ENCODE measurements around the gene RSBN1. TPM values are rescaled to one million over a fixed set of nuclear protein-coding genes. Genes with fewer than 3 reads are reported as not detected.

Gene RSBN1
- total and polyA plus RNA-seq, 5 experiments from 2014 or later, result 34.8 to 56.3 (median 39.1) TPM

- POLR2A ChIA-PET, result no interaction called here
- Mint-ChIP-seq H3K36me3 (peaks cover 18 to 67% (median 34%) of the 10 kb centered on the region in 3 donors), H3K4me3 (peak overlapping the region in 2 of 10 donors; percentile 30 to 50), H3K27me3 (no peaks in the 10 kb centered on the region), H3K27ac (peak overlapping the region in 9 of 10 donors; percentile 30 to 93 (median 70)), H3K4me1 (peaks cover 33 to 68% (median 64%) of the 10 kb centered on the region in 4 donors), H3K9me3 (no peaks in the 10 kb centered on the region)
- DNase-seq (no peak), ATAC-seq (peak; percentile 18 to 31)
Measured at GRCh38 chr1:113792986-113793385, 19.3 kb downstream of the RSBN1 start.

DNA sequence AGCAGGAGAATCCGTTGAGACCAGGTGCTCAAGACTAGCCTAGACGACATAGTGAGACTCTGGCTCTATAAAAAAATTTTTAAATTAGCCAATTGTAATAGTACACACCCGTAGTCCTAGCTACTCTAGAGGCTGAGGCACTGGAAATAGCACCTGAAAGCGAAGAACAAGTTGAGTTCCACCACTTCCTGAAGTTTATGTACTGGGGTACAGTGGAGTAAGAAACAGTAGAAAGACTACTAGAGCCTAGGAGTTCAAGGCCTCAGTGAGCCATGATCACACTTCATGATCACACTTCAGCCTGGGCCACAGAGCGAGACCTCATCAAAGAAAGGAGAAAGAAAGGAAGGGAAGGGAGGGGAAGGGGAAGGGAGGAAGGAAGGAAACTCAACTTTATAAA is 19.8 kb downstream of the RSBN1 start:
- Mint-ChIP-seq H3K4me1 (peaks cover 35 to 70% (median 67%) of the 10 kb centered on the region in 4 donors), H3K4me3 (peak overlapping the region in 8 of 10 donors; percentile 1 to 60 (median 48)), H3K36me3 (peaks cover 13 to 64% (median 36%) of the 10 kb centered on the region in 3 donors), H3K27me3 (no peaks in the 10 kb centered on the region), H3K27ac (peak overlapping the region; percentile 82 to 93 (median 88)), H3K9me3 (no peaks in the 10 kb centered on the region)
- ATAC-seq, result peak; percentile 71 to 85
- DNase-seq, result peak in 3 of 10 donors; percentile 2 to 22 (median 18)
- POLR2A ChIA-PET, result interaction anchor here (1.4 kb wide), 1 partner anchor 33 kb away, joined by 7 read pairs; the partner anchor contains the start of gene PHTF1

- Mint-ChIP-seq H3K27ac (peak overlapping the region in 9 of 10 donors; percentile 31 to 82 (median 70)), H3K27me3 (no peaks in the 10 kb centered on the region), H3K4me3 (no peak overlapping the region), H3K4me1 (peaks cover 42 to 83% (median 70%) of the 10 kb centered on the region in 4 donors), H3K36me3 (peaks cover 0 to 40% (median 17%) of the 10 kb centered on the region in 3 donors), H3K9me3 (no peaks in the 10 kb centered on the region)
- ATAC-seq (no peak), DNase-seq (no peak)
- POLR2A ChIA-PET, result interaction anchor here (1.7 kb wide), 1 partner anchor 22 kb away, joined by 4 read pairs; no protein-coding TSS in a partner anchor
Measured at GRCh38 chr1:113788802-113789201, 23.5 kb downstream of the RSBN1 start.

- no peaks in the 10 kb centered on the region for H3K9me3 Mint-ChIP-seq
- H3K27ac Mint-ChIP-seq, result peak overlapping the region in 5 of 10 donors; percentile 10 to 74 (median 58)
- H3K4me3 Mint-ChIP-seq, result no peak overlapping the region
- DNase-seq, result no peak
- peaks cover 0 to 32% (median 16%) of the 10 kb centered on the region in 3 donors for H3K36me3 Mint-ChIP-seq
- POLR2A ChIA-PET, result interaction anchor here (1.7 kb wide), 1 partner anchor 23 kb away, joined by 4 read pairs; no protein-coding TSS in a partner anchor
- no peak for ATAC-seq
- peaks cover 43 to 71% (median 65%) of the 10 kb centered on the region in 4 donors for H3K4me1 Mint-ChIP-seq
- H3K27me3 Mint-ChIP-seq, result no peaks in the 10 kb centered on the region
Measured at GRCh38 chr1:113787663-113788062, 24.6 kb downstream of the RSBN1 start.

GRCh38 chr1:113786069-113786468 is 26.2 kb downstream of the RSBN1 start:
- DNase-seq (no peak), ATAC-seq (no peak)
- Mint-ChIP-seq H3K4me1 (peaks cover 38 to 59% (median 51%) of the 10 kb centered on the region in 4 donors), H3K27ac (peak overlapping the region in 7 of 10 donors; percentile 46 to 79 (median 65)), H3K4me3 (no peak overlapping the region), H3K36me3 (peaks cover 0 to 30% (median 16%) of the 10 kb centered on the region in 3 donors), H3K9me3 (no peaks in the 10 kb centered on the region), H3K27me3 (no peaks in the 10 kb centered on the region)
- POLR2A ChIA-PET, result interaction anchor here (0.7 to 4.0 kb wide), 5 partner anchors 19 to 152 kb away, joined by 3 to 30 read pairs (median 3); partner anchors contain the start of gene RSBN1

- Mint-ChIP-seq H3K4me3 (peak overlapping the region; percentile 26 to 76 (median 69)), H3K9me3 (no peaks in the 10 kb centered on the region), H3K27me3 (no peaks in the 10 kb centered on the region), H3K36me3 (peaks cover 0 to 16% (median 6%) of the 10 kb centered on the region in 3 donors), H3K27ac (peak overlapping the region in 7 of 10 donors; percentile 35 to 95 (median 88)), H3K4me1 (peaks cover 25 to 46% (median 34%) of the 10 kb centered on the region in 4 donors)
- POLR2A ChIA-PET, result interaction anchor here (0.9 to 4.0 kb wide), 4 partner anchors 12 to 145 kb away, joined by 5 to 30 read pairs (median 6); partner anchors contain the start of genes HIPK1, PHTF1 and RSBN1
- DNase-seq (no peak), ATAC-seq (peak in 1 of 2 donors; percentile 5)
Measured at GRCh38 chr1:113784104-113784779, 28.0 kb downstream of the RSBN1 start.

DNA sequence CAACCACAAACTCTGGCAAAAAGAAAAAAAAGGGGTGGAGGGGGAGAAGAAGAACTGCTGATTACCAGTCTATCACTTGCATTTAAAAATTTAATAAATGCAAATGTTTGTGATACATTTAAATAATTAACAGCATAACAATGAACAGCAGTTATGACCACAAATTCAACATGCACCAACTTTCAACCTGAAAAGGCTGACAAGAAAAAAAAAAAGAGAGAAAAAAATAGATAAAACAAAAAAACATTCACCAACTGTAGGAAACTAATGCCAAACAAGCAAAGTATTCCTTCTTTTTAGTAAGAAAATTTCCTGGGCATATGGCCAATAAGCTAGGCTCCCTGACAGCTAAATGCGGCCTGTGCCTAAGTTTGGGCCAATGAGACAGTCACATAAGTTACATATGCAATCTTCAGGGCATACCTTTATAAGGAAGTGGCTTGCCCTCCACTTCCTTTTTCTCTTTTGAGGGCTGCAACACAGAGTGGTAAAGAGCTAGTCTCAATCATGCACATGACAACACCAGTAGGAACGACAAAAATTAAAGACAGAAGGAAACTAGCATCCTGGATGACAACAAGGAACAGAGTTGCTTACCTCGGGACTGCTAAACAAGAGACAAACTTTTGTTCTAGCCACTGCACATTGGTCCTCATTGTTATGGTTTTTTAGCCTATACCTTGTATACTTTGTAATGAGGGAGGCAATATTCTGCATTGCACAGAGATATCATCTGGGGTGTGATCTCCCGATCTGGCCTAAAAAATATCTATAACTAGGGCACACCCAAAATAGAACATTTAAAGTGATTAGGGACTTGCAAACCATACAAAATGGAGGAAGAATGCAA is 28.8 kb downstream of the RSBN1 start:
- peaks cover 28 to 47% (median 31%) of the 10 kb centered on the region in 4 donors for H3K4me1 Mint-ChIP-seq
- peak overlapping the region in 6 of 10 donors; percentile 65 to 95 (median 88) for H3K27ac Mint-ChIP-seq
- POLR2A ChIA-PET, result interaction anchor here (0.5 to 4.0 kb wide), 5 partner anchors 11 to 146 kb away, joined by 4 to 30 read pairs (median 5); partner anchors contain the start of genes HIPK1, PHTF1 and RSBN1
- H3K9me3 Mint-ChIP-seq, result peaks cover 0 to 5% (median 0%) of the 10 kb centered on the region in 9 donors
- no peaks in the 10 kb centered on the region for H3K27me3 Mint-ChIP-seq
- ATAC-seq (peak; percentile 97 to 99), DNase-seq (peak; percentile 7 to 77 (median 59))
- peak overlapping the region; percentile 26 to 76 (median 69) for H3K4me3 Mint-ChIP-seq
- peaks cover 4 to 14% (median 8%) of the 10 kb centered on the region in 3 donors for H3K36me3 Mint-ChIP-seq

DNA sequence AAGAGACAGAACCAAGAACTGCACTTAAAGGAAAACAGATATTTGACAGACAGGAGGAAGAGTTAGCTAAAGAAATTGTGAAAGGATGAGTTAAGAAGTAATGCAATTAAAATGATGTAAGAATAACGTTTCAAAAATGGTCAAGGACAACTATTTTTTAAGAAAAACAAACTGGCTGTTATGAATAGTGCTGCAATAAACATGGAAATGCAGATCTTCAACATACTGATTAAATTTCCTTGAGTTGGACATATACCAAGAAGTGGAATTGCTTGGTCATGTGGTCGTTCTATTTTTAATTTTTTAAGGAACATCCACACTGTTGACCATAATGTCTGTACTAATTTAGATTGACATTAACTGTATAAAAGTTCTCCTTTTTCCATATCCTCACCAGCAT is 29.9 kb downstream of the RSBN1 start:
- Mint-ChIP-seq H3K4me1 (peaks cover 20 to 42% (median 25%) of the 10 kb centered on the region in 4 donors), H3K27ac (peak overlapping the region in 3 of 10 donors; percentile 87 to 95 (median 88)), H3K9me3 (peaks cover 0 to 8% (median 0%) of the 10 kb centered on the region in 9 donors), H3K27me3 (no peaks in the 10 kb centered on the region), H3K4me3 (peak overlapping the region in 2 of 10 donors; percentile 33 to 59), H3K36me3 (peaks cover 5 to 13% (median 6%) of the 10 kb centered on the region in 3 donors)
- POLR2A ChIA-PET, result interaction anchor here (2.8 kb wide), 1 partner anchor 30 kb away, joined by 24 read pairs; the partner anchor contains the start of gene RSBN1
- ATAC-seq, result no peak
- no peak for DNase-seq

GRCh38 chr1:113780374-113781146 is 31.7 kb downstream of the RSBN1 start:
- POLR2A ChIA-PET, result interaction anchor here (0.7 to 2.8 kb wide), 2 partner anchors 31 to 55 kb away, joined by 3 to 24 read pairs; partner anchors contain the start of gene RSBN1
- Mint-ChIP-seq H3K36me3 (peaks cover 5 to 20% (median 14%) of the 10 kb centered on the region in 3 donors), H3K4me3 (no peak overlapping the region), H3K27me3 (no peaks in the 10 kb centered on the region), H3K4me1 (peaks cover 3 to 27% (median 11%) of the 10 kb centered on the region in 4 donors), H3K9me3 (peaks cover 0 to 8% (median 0%) of the 10 kb centered on the region in 9 donors), H3K27ac (no peak overlapping the region)
- ATAC-seq, result peak; percentile 35 to 47
- DNase-seq, result peak in 2 of 10 donors; percentile 30 to 38

DNA sequence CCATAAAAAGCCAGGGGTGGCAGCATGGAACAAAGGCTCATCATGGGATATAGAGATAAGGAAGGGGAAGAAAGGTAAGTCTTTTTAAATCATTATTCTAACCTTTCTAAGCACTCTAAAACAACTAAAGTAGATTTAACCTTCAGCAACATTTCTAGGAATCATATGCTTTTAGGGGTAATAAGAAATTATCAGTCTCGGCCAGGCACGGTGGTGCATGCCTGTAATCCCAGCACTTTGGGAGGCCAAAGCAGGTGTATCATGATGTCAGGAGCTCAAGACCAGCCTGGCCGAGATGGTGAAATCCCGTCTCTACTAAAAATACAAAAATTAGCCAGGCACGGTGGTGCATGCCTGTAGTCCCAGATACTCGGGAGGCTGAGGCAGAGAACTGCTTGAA is 32.7 kb downstream of the RSBN1 start:
- POLR2A ChIA-PET, result no interaction called here
- DNase-seq (no peak), ATAC-seq (no peak)
- H3K36me3 Mint-ChIP-seq, result peaks cover 5 to 27% (median 16%) of the 10 kb centered on the region in 3 donors
- H3K27ac Mint-ChIP-seq, result peak overlapping the region in 1 of 10 donors; percentile 13
- H3K27me3 Mint-ChIP-seq, result no peaks in the 10 kb centered on the region
- peaks cover 0 to 24% (median 9%) of the 10 kb centered on the region in 4 donors for H3K4me1 Mint-ChIP-seq
- H3K4me3 Mint-ChIP-seq, result peak overlapping the region in 3 of 10 donors; percentile 2 to 29 (median 11)
- peaks cover 0 to 8% (median 0%) of the 10 kb centered on the region in 9 donors for H3K9me3 Mint-ChIP-seq

DNA sequence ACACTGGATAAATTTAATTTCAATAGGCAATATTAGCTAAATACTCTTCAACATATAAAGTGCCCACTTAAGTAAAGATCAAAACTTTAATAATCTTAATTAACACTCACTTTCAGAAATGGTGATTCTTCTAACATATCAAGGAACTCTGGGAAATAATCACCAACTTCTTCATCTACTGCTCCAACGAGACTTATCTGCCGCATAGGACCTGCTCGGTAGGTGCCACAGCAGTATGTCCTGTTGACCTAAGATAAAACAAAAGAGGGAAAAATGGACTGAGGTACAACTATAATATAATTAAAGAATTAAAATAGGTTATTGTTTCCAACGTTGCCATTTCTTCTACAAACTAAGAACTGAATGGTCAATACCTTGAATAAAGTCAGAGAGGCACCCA is 34.7 kb downstream of the RSBN1 start:
- peaks cover 5 to 38% (median 16%) of the 10 kb centered on the region in 3 donors for H3K36me3 Mint-ChIP-seq
- DNase-seq, result no peak
- peaks cover 5 to 9% (median 6%) of the 10 kb centered on the region in 4 donors for H3K4me1 Mint-ChIP-seq
- ATAC-seq, result no peak
- POLR2A ChIA-PET, result interaction anchor here (0.8 kb wide), 1 partner anchor 35 kb away, joined by 4 read pairs; the partner anchor contains the start of gene RSBN1
- H3K9me3 Mint-ChIP-seq, result peaks cover 0 to 8% (median 0%) of the 10 kb centered on the region in 9 donors
- H3K27ac Mint-ChIP-seq, result peak overlapping the region in 1 of 10 donors; percentile 26
- no peak overlapping the region for H3K4me3 Mint-ChIP-seq
- H3K27me3 Mint-ChIP-seq, result no peaks in the 10 kb centered on the region
